NCI-H446 treated with DMSO at 0.1 percent for 48 hours (cell line): ENCODE measurements around the gene TRIM67.
"Not testable (repeated sequence)": the region's sequence is repeated elsewhere in the genome, so short reads cannot be mapped to it uniquely, and the experiment has no call there.

Source experiments
- DNase-seq: peaks from one replicate; lab custom pipeline; 2025; lab: John Stamatoyannopoulos, UW

Gene TRIM67

DNA sequence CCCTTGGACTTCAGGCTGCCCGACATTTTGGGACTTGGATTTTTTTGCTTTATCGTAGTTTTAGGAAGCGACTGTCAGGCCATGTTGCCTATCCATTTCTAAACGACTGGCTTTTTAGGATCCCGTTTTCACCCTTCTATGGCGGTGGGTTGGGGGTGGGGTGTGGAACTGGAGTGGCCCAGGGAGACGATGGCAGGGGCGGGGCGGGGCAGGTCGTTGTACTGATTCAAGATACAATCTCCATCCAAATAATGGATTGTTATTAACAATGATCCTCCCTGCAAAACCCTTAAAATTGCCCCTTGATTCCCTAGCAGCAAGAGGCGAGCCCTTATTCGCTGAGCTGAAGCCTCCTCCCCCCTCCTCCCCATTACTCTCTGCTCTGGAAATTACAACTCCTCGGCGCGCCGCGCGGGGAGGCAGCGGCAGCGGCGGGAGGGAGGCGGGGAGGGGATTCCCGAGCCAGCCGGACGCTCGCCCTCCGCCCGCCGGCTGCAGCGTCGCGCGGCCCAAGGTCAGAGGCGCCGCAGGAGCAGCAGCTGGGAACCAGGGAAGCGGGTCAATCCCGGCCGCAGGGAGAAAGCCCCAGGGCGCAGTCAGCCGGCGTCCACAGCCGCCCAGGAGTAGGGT, at the start of gene TRIM67:
TRIM67 (plus strand) TSS at position 392 of the 630 bp plus-strand sequence. CDS start 912 bp downstream, outside the sequence.
- no peak for DNase-seq

DNA sequence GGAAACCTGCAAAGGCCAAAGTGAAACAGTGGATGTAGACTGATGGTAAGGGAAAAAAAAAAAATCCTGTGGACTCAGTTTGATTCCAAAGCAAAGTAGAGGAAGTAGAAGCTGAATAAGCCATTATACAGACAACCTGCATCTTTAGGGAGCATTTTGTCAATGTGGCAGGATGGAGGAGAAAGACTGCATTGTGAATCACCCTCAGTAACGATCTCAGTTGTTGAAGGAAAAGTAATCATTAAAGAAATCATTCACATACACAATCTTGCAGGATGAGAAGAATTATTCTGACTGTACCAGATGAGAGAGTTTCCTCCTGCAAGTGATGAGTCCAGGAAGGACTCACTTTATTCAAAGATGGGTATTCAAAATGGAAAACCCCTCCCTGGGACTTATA, 45.1 kb upstream of the TRIM67 start:
- DNase-seq = no peak

DNA sequence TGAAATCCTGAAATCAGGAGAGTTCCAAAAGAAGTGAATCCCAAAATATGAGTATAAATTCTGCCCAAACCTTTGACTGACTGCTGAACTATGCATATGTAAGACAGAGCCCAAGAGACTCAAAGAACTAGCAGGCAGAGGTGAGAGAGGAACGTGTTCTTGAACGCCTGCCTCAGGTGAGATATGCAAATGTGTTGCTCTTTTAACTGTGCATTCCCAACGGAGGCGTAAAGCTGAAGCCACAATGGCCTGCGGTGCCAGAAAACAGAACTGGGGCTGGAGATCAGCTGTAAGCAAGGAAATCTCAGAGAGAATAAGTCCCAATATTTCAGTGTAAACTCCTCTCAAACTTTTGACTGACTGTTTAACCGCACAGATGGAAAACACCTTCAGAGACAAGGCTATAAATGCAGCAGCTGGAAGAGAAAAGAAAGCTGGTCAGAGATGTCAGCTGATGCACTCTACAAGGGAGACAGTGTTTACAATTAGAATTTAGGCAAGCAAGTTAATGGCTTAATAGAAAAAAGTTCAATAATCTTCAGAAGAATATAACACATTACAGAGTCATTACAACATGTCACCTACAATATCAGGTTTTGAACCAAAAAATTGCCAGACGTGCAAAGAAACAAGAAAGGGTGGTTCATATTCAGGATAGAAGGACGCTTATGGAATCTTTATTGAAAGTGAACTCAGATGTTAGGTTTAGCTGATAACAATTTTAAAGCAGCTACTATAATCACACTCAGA, 43.0 kb upstream of the TRIM67 start:
- DNase-seq = no peak

DNA sequence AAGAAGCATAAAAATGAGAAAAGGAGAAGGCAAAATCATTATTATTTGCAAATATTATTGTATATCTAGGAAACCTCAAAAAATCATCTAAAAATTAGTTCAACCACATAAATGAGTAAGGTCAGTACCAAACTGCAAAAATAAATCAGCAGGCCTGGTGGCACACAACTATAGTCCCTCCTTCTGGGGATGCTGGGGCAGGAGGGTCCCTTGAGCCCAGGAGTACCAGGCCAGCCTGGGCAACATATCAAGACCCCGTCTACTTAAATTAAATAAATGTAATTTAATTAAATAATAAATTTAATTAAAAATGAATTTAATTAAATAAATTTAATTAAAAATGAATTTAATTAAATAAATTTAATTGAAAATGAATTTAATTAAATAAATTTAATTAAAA, 40.3 kb upstream of the TRIM67 start:
- no peak for DNase-seq

DNA sequence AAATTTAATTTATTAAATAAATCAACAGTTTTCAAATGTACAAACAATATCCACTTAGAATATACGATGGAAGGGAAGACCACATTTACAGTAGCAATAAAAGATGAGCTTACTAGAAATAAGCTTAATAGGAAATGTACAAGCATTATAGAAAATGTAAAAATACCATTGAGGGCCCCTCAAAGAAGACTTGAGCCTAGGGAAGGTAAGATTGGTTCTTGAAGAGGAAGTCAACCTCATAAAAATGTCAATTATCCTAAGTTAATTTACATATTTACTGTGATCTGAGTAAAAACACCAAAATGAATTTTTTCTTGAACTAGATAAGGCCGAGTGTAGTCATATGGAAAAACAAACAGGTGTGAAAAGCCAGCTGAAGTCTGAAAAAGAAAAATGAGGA, 39.7 kb upstream of the TRIM67 start:
- no peak for DNase-seq

DNA sequence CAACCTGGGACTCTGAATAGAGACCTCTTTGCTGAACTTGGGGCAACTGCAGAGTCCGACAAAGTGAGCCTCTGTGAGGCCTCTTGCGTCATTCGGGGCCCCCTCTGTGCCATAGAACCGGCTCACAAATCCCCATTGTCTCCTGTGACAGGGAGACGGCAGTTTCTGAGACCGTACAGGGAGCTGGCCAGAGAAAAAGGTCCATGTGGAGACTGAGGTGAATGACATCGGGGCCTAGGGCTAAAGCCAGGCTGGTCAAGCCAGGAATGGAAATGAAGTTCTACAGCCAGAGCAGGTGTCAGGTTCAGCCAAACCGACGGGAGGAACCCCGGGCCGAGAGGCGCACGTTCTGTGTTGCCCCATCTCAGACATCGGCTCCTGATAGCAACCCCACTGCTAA, 37.1 kb upstream of the TRIM67 start:
- DNase-seq = no peak

DNA sequence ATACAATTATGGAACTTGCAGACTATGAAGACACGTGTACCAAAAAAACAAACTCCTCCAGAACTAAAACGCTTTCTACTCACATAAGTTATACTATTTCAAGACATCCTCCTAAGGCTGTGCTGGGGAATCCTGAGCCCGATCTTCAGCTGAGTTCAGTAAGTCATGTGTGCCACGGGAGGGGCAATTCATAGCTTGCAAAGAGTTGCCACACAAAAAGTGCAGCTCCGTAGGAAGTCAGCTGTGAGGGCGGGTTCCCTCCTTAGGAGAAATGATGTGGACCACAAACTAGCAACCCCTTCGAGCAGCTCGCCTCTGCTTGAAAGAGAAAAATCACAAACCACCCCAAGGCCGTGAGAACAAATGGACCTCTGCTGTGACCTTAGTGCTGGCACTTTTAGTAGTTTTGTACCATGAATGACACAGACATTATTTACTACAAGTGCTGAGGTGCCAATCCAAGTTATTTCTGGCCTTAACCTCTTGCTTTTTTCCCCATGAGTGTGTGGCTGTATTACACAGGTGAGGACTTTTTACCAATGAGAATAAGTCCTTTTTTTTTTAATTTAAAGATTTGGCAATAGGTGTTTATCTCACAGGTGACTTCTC, 35.8 kb upstream of the TRIM67 start:
- no peak for DNase-seq

DNA sequence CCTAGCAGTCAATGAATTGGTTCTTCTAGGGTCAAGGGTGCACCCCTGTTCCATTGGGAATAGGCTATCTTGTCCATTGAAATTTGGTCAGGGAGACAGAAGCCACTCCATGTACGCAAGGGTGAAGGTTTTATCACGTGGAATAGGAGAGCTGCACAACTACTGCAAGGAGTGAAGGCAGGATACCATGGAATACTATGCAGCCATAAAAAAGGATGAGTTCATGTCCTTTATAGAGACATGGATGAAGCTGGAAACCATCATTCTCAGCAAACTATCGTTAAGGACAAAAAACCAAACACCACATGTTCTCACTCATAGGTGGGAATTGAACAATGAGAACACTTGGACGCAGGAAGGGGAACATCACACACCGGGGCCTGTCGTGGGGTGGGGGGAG, 34.8 kb upstream of the TRIM67 start:
- not testable (repeated sequence) for DNase-seq

DNA sequence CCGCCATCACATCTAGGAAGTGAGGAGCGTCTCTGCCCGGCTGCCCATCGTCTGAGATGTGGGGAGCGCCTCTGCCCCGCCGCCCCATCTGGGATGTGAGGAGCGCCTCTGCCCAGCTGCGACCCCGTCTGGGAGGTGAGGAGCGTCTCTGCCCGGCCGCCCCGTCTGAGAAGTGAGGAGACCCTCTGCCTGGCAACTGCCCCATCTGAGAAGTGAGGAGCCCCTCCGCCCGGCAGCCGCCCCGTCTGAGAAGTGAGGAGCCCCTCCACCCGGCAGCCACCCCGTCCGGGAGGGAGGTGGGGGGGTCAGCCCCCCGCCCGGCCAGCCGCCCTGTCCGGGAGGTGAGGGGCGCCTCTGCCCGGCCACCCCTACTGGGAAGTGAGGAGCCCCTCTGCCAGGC, 33.4 kb upstream of the TRIM67 start:
- DNase-seq = not testable (repeated sequence)

DNA sequence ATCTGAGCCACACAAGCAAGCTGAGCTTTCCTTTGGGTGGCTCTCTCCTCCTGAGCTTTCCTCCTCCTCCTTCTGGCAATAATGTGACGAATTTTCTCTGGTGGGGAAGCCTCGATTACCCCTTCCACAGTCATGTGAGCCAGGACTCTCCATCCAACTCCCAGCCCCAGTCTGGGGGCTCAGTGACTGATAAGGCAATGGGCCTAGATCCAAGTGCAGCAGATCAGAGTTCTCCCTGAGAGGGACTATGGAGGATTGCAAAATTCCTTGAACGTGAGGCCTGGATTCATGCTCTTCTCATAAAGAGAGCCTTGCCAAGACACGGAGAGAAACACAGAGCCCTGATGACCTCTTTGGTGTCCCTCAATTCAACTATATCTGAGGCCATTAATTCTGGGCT, 31.3 kb upstream of the TRIM67 start:
- DNase-seq = no peak

DNA sequence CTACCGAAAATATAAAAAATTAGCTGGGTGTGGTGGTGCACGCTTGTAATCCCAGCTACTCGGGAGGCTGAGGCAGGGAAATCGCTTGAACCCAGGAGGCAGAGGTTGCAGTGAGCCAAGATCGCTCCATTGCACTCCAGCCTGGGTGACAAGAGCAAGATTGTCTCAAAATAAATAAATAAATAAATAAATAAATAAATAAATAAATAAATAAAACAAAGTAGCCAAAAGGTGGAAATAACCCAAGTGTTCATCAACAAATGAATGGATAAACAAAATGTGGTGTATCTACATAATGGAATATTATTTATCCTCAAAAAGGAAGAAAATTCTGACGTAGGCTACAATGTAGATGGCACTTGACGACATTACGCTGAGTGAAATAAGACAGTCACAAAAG, 29.3 kb upstream of the TRIM67 start:
- not testable (repeated sequence) for DNase-seq

DNA sequence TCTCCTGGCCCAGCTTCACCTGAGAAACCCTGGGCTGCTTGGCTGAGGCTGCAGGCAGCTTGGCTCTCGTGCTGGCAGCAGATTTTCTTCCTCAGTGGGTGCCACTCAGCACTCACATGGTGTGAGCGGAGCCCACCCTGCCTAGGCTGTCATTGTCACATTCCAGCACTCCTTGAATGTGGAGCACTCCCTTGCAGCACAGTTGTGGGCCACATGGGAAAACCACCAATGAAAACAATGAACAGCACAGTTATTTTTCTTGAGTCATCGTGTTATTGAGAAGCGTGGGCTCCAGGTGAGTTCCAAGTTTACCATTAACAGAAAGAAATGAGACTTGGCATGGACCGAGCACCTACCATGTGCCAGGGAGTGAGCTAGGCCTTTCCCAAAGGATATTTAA, 27.2 kb upstream of the TRIM67 start:
- DNase-seq = no peak

DNA sequence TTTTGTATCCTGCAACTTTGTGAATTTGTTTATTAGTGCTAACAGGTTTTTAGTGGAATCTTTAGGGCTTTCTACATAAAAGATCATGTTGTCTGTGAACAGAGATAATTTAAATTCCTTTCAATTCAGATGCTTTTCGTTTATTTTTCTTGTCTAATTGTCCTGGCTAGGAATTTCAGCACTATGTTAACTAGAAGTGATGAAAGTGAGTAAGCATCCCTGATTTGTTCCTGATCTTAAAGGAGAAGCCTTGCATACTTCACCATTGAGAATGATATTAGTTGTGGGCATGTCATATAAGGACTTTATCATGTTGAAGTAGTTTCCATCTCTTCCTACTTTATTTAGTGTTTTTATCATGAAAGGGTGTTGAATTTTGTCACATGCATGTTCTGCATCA, 23.6 kb upstream of the TRIM67 start:
- DNase-seq = no peak

DNA sequence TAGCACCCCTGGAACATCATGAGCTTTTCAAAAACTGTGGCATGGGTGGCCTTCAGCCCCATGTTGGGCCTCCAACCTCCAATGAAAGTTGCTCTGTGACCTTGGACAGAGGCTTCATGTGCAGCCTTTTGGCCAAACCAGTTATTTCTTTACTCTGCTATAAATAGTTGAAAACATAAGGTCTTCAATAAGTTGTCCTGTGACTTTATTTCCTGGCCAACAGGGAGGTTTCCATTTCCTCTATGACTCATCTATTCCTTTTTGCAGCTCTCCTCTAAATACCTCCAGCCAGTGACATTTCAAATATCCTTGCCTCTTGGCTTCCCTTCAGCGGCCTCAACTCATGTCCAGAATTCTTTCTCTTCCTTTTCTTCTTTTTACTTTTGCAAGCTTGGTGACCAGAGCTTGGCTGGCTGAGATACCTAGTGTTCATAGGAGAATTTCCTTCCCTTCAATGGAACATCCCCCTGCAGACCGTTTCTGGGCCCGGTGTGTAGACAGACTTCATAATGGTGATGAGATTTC, 22.7 kb upstream of the TRIM67 start:
- DNase-seq = no peak

DNA sequence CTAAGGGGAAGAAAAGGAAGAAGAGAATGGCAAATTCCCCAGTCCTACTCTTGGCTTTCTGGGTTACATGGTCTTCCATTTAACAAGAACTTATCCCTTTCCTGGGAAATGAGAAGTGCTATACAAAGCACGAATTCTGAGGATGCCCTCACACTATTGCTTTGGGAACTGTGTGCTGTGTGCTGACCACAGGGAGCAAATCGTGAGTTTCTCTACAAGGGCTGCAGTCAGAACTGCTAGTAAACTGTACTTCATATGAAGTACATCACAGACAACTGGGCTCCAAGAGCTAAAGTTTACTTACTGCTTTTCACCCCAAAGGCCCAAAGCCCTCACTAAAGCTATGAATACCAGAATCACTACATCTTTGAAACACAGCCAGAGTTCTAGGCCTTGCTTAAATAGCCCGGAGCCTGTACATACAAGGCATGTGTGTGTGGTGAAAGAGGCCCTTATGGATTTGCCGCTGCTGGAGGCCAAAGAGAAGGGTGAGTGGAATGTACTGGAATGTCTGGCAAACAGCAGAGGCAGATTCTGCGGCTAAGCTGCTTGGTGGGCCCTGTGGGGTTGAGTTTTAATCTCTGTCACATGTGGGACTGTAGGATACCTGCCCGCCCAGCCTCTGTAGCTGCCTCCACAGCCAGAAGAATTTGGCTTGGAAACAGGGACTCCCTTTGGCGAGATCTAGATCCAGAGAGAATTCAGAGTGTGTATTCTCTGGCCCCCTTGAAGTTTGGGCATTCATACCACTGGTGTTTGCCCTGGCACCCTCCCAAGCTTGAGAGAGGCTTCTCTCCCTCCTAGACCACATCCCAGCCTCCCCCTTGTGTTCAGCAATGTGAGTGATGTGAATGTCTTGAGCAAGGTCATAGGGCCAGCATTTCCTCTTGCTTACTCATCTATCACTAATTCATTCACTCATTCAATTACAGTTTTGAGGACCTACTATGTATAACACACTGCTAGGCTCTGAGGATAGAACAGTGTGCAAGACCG, 21.9 kb upstream of the TRIM67 start:
- no peak for DNase-seq

DNA sequence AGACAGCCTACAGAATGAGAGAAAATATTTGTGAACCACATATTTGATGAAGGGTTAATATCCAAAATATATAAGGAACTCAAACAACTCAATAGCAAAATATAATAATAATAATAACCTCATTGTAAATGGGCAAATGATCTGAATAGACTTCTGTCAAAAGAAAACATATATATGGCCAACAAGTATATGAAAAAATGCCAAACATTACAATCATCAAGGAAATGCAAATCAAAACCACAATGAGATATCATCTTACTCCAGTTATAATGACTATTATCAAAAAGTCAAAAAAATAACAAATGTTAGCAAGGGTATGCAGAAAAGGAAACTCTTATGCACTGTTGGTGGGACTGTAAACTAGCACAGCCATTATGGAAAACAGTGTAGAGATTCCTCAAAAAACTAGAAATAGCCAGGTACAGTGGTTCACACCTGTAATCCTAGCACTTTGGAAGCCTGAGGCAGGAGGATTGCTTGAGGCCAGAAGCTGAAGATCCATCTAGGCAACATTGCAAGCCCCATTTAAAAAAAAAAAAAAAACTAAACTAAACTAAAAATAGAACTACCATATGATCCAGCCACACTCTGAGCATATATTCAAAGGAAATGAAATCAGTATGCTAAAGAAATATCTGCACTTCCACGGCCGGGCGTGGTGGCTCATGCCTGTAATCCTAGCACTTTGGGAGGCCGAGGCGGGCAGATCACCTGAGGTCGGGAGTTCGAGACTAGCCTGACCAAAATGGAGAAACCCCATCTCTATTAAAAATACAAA, 17.3 kb upstream of the TRIM67 start:
- DNase-seq = no peak

DNA sequence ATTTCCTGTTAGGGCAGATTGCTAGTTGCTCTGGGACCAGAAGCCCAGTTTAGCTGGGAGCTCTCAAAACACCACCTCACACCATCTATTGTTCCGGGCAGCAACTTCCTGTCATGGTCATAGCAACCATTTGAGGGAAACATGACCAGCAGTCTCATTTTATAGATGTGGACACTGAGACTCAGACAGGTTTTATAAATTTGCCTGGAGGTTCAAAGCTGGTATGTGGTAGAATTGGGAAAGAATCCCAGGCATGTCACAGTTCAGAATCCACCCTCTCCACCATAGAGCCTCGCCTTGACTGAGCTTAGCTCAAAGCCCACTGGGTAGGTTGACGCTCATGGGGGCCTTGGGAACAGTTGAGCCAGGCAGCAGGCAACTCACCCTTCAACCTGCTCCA, 14.0 kb upstream of the TRIM67 start:
- no peak for DNase-seq

DNA sequence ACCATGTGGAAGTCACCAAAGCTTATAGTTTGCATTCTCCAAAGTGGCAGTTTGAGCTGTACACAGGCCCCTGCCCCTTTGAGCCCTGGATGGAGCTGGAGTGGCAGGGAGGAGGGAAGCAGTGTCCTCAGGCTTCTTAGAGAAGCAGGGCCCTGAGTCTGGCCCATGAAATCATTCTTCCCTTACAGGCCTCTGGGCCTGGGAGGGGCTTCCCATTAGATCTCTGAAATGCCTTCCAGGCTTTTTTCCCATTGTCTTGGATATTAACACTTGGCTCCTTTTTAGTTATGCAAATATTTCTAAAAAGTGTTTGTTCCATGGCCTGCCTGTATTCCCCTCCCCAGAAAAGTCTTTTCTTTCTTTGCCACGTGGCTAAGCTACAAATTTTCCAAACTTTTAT, 10.0 kb upstream of the TRIM67 start:
- no peak for DNase-seq

DNA sequence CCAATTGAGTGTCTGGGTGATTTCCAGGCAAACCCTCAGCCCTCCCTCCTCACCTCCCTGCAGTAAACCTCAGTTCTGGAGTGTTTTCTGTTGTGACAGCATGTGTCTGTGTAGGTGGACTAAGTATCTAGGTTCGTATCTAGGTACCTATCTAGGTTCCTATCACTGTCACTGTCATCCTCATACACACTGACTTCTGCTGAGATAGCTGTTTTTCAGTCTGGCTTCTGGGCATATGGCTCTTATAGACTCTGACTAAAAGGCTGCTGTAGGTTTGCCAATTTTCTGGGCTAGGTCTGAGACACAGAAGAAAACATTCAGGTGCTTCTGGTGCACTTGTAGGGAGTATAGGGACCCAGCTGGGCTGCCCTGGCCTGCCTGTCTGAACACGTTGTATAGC, 8.1 kb upstream of the TRIM67 start:
- DNase-seq = no peak

DNA sequence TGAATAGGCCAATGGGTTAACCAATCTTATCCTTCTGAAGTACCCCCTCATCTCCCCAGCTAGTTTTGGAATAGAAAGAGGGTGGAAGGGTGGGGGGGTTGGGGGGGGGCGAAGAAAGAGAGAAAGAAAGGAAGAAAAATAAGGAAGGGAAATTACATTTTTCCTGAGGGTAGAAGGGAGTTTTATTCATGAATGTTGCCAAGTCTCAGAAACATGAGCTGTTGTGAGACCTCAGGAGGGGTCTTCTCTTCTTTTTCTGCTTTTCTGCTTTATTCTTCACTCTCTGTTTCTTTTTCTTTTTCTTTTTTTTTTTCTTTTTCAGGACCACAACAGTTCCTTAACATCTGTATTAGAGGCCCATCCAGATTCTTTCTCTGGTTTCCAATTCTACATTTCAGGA, 6.0 kb upstream of the TRIM67 start:
- DNase-seq = no peak

DNA sequence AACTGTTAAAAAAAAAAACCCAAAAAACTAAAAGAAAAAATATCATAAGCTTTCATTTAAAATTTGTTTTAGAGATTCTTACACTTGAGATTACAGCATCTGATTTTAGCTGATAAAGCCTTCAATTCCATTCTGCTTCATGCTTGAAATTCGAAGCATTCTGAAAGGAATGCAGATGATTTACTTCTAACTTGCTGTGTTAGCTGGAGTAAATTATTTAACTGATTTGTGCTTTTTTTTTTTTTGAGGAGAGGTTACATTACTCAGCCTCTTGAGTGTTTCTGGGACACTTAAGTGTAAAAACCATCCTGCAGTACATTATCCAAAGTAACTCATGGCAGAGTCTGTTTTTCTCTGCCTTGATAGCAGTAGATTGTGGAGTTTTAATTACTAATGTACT, 4.5 kb upstream of the TRIM67 start:
- DNase-seq = no peak
